ENCODE data around the gene PCBD2.

PCBD2 gene

DNA sequence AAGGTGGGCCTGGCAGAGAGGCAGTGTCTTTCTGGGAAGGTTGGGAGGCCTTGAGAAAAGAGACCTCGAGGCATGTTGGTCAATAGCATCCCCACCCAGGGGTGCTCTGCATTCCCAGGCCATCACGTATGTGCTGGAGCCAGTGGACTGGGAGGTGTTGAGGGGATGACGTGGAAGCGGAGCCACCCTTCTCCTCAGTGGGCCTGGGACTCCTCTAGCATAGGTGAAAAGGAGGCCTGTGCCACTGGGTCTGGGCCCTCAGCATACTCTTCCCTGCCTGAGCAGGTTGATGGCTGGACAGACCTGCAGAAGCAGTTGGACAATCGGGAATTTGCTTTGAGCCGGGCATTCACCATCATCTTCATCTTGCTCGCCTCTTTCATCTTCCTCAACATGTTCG, 103.6 kb downstream of the PCBD2 start:
- no peak for DNase-seq

DNA sequence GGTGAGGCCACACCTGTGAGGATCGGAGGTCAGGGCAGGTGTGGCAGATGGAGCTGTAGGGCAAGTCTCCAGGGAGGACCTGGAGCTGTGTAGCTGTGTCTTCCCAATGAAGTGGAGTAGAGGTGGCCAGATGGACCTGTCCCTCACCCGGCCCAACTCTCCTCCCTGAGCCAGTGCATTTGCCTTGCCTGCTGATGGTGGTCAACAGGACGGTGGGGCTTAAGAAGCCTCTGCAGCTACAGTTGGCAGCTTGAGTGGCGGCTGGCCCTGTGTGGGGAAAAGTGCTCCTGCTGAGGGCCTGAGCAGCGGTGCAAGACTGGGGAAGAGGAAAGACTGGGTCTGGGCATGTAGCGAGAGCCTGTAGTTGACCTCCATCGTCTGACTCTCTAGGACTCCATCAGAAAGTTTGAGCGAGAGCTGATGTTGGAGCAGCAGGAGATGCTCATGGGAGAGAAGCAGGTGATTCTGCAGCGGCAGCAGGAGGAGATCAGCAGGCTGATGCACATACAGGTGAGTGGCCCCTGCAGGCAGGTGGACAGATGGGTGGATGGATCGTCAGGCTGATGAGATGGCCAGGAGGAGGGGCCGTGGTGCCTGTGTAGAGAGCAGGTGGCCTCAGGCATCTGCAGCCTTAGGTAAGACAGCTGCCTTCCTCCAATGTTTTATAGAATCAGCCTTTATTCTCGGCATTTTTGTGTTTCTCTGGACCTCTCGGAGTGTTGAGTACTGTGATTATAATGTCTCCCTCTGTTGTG, 104.2 kb downstream of the PCBD2 start:
- no peak for DNase-seq

DNA sequence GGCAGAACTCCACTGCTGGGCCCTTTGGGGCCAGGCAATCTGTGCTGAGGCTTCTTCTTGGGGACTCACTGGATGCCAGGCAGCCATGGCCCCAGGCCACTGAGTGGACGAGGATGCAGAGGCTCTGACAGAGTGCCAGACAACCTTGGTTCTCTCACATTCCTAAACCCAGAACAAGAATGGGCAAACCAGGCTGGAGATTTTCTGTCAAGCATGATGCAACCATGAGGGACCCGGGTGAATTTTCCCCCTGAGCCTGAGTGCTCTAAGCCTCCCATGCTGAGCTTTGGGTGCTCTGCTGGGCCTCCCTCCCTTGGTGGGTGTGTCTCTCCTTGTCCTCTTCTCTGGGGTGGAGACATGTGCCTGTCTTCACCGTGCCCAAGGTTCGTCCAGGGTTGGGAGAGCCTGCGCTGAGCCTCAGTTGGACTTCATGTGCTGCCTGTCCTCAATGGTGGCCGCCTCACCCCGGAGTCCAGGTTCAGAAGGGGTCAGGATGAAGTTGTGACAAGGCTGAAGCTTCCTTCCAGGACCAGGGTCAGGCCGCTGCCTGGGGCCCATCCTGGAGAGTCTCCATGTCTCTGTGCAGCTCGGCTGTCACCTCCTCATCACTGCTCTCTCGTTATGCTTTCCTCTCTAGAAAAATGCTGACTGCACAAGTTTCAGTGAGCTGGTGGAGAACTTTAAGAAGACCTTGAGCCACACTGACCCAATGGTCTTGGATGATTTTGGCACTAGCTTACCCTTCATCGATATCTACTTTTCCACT, 105.0 kb downstream of the PCBD2 start:
- no peak for DNase-seq

- DNase-seq = no peak
Observed at GRCh38 chr5:135010502-135011354, 105.8 kb downstream of the PCBD2 start.

DNA sequence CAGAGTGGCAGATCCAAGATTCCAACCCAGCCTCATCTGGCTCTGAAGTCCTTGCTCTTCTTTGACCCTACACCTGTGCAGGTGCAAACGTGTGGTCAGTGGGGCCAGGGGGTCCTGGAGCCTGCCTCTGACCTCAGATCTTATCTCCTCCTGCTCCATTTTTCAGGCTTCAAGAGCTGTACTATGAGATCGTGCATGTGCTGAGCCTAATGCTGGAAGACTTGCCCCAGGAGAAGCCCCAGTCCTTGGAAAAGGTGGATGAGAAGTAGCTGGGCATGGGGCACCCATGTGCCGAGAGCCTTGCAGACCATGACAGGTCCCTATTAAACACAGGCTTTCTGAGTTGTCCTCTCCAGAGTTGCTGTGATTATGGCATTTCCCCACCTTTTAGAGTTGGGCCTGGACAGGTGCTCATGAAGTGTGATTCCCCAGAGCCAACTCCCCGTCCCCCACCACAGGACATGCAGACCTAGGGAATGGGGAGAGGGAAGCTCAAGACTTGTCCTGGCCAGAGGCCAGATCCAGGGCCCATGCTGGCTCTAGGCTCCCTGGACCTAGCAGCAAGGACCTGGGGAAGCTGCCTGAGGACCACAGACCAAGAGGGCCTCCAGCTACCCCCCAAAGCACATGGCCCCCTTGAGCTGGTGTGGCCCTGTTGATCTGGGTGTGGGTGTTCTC, 106.6 kb downstream of the PCBD2 start:
- no peak for DNase-seq

DNA sequence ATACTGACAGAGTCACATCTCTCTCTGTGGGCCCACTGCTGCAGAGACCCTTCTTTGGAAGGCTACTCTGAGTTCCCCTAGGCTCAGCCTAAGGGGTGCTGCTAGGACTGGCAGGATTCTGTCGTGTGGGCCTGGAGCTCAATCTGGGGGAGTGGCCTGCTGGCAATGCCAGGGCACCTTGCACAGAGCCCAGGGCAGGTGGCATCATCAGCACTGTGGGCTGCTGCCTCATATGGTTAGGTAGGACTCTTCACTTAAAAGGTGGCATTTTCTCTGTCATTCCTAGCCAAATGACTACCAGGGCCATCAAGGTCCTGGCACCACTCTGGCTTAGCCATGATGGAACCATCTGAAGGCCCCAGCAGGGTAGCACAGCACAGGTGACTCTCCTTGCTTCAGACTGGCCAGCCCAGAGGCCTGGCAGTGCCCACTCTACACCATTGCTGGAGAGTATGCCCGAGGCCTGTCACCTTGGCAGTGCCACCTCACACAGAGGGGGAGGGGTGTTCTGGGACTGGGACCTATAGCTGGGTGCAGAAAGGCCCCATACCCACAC, 107.2 kb downstream of the PCBD2 start:
- DNase-seq = no peak
